Loucy (cell line): ENCODE results near the gene DRC1.

Experiments used
- H2AFZ ChIP-seq: fragments of 200-600 bp; sonication (generic); 2 replicates; pipeline ENCODE4 v1.6.0; 2016; ENCODE audit warnings: antibody characterized with exemption, mild to moderate bottlenecking, low read length, moderate library complexity
- H3F3A ChIP-seq: fragments of 200-600 bp; 2 replicates; pipeline ENCODE4 v1.6.0; 2016; ENCODE audit warnings: antibody characterized with exemption, low read depth, mild to moderate bottlenecking
- H3K27me3 ChIP-seq: fragments of 200-600 bp; sonication (generic); 2 replicates; pipeline ENCODE4 v1.6.1; 2014; ENCODE audit warnings: low read length, mild to moderate bottlenecking; ENCODE audit not compliant: insufficient read depth, poor library complexity, severe bottlenecking
- H3K36me3 ChIP-seq: fragments of 200-600 bp; sonication (generic); 2 replicates; pipeline ENCODE4 v1.6.1; 2016; ENCODE audit warnings: low read length; ENCODE audit not compliant: insufficient read depth
- H3K4me1 ChIP-seq: fragments of 200-600 bp; sonication (generic); 2 replicates; pipeline ENCODE4 v1.5.1; 2014; ENCODE audit warnings: low read length, mild to moderate bottlenecking; ENCODE audit not compliant: insufficient read depth, poor library complexity, severe bottlenecking
- H3K4me2 ChIP-seq: fragments of 200-600 bp; sonication (generic); 2 replicates; pipeline ENCODE4 v1.6.0; 2014; ENCODE audit warnings: antibody characterized with exemption, low read length, low read depth, mild to moderate bottlenecking; ENCODE audit not compliant: poor library complexity, severe bottlenecking
- H3K4me3 ChIP-seq: fragments of 200-600 bp; sonication (generic); 2 replicates; pipeline ENCODE4 v1.5.1; 2014; ENCODE audit warnings: low read length, mild to moderate bottlenecking, mixed read lengths; ENCODE audit not compliant: poor library complexity, severe bottlenecking
- H3K79me2 ChIP-seq: fragments of 200-600 bp; sonication (generic); 2 replicates; pipeline ENCODE4 v1.6.1; 2014; ENCODE audit warnings: low read length; ENCODE audit not compliant: insufficient read depth
- H3K9ac ChIP-seq: fragments of 200-600 bp; sonication (generic); 2 replicates; pipeline ENCODE4 v1.6.0; 2014; ENCODE audit warnings: mild to moderate bottlenecking, low read depth, low read length, moderate library complexity; ENCODE audit not compliant: poor library complexity, severe bottlenecking
- H3K9me2 ChIP-seq: fragments of 200-600 bp; sonication (generic); replicated peaks from 2 replicates; pipeline ENCODE4 v1.6.1; 2016; ENCODE audit warnings: low read depth, low read length, mixed read lengths
- H3K9me3 ChIP-seq: fragments of 200-600 bp; sonication (generic); 2 replicates; pipeline ENCODE4 v1.6.1; 2014; ENCODE audit warnings: mild to moderate bottlenecking, antibody characterized with exemption, low read length, low read depth; ENCODE audit not compliant: insufficient read depth
- H4K20me1 ChIP-seq: fragments of 200-600 bp; sonication (generic); 2 replicates; pipeline ENCODE4 v1.6.0; 2014; ENCODE audit warnings: antibody characterized with exemption, low read length, mild to moderate bottlenecking; ENCODE audit not compliant: insufficient read depth, poor library complexity, severe bottlenecking
- CTCF ChIP-seq: fragments of 200-600 bp; sonication (generic); conservative IDR thresholded peaks from 2 replicates; pipeline ENCODE4 v1.5.1; 2014; ENCODE audit warnings: mild to moderate bottlenecking, antibody characterized with exemption, low read length
- EZH2phosphoT487 ChIP-seq: fragments of 200-600 bp; IDR thresholded peaks from 2 replicates; pipeline ENCODE4 v1.6.1; 2018; ENCODE audit warnings: antibody characterized with exemption, mild to moderate bottlenecking, moderate library complexity, borderline replicate concordance

Gene DRC1

DNA sequence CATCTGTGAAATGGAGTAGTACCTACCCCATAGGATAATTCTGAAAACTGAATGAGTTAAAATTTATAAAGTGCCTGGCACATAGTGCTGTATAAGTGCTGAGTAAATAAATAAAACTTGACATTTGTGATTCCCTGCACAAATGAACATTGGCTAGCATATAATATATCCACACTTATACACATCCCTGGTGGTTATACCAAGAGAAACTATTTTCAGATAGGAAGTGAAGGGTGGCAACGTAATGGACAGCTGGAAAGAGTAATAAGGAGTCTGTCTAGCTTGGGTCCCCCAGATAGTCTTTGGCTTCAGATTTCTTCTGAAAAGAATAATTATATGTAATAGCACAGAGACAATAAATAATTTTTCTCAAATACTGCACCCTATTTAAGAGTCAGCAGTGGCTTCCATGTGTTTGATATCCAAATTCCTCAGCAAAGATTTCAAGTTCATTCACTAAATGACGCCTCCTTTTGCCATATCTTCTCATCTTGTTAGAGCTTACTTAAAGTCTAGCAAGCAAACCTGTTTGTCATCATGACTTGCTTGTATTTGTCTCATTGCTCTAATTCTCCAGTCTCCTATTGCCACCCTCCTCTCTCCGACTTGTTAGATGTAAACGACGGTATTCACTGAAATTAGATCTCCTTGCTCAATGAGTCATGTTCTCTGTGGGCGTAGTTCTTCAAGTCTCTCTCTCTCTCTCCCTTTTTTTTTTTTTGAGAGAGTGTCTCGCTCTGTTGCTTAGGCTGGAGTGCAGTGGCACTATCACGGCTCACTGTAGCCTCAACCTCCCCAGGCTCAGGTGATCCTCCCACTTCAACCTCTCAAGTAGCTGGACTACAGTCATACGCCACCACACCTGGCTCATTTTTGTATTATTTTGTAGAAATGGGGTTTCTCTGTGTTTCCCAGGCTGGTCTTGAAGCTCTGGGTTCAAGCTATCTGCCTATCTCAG, 46.4 kb upstream of the DRC1 start:
- Histone ChIP-seq H3K79me2 (peaks cover 99% of the 10 kb centered on the region), H4K20me1 (peaks cover 60% of the 10 kb centered on the region), H3K4me3 (no peak overlapping the region), H3K27me3 (no peaks in the 10 kb centered on the region), H3K36me3 (no peaks in the 10 kb centered on the region; the same call in 1 of the 2 replicates), H2AFZ (no peak overlapping the region), H3K9me3 (no peaks in the 10 kb centered on the region), H3K9ac (no peak overlapping the region), H3K4me2 (no peak overlapping the region), H3K9me2 (no peaks in the 10 kb centered on the region), H3K4me1 (peaks cover 44% of the 10 kb centered on the region), H3F3A (no peaks in the 10 kb centered on the region)
- TF ChIP-seq CTCF (no peak), EZH2phosphoT487 (no peak)

DNA sequence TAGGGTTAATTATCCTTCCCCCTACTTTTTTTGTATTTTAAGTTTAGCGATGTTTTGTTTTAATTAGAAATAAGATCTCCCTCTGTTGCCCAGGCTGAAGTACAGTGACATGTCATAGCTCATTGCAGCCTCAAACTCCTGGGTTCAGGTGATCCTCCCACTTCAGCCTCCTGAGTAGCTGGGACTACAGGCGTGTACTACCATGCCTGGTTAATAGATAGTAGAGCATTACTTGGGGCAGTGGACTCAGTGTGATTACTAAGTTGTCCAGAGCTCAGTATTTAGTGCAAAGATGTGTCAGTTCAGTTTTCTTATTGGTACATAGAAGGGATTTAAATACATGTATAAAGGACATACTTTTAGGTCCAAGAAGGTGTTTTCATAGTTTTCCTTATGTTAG, 45.6 kb upstream of the DRC1 start:
- no peak for TF ChIP-seq EZH2phosphoT487
- TF ChIP-seq CTCF, result no peak

GRCh38 chr2:26356771-26357170, 44.9 kb upstream of the DRC1 start:
- TF ChIP-seq EZH2phosphoT487 (no peak), CTCF (no peak)
- Histone ChIP-seq H4K20me1 (peaks cover 60% of the 10 kb centered on the region), H2AFZ (no peak overlapping the region), H3K4me3 (no peak overlapping the region), H3K36me3 (no peaks in the 10 kb centered on the region; the same call in 1 of the 2 replicates), H3K9me3 (no peaks in the 10 kb centered on the region), H3K9ac (no peak overlapping the region), H3K4me1 (peaks cover 34% of the 10 kb centered on the region), H3K79me2 (peaks cover 98% of the 10 kb centered on the region), H3K4me2 (peak overlapping the region; percentile 16), H3F3A (no peaks in the 10 kb centered on the region), H3K27me3 (no peaks in the 10 kb centered on the region), H3K9me2 (no peaks in the 10 kb centered on the region)

More for the DNA sequence above, 45.6 kb upstream of the DRC1 start:
- Histone ChIP-seq H3K79me2 (peaks cover 98% of the 10 kb centered on the region), H3K9ac (no peak overlapping the region), H3K4me1 (peaks cover 41% of the 10 kb centered on the region), H3K36me3 (no peaks in the 10 kb centered on the region; the same call in 1 of the 2 replicates), H2AFZ (no peak overlapping the region), H3K4me3 (no peak overlapping the region), H3K9me2 (no peaks in the 10 kb centered on the region), H3K4me2 (no peak overlapping the region), H3F3A (no peaks in the 10 kb centered on the region), H3K9me3 (no peaks in the 10 kb centered on the region), H4K20me1 (peaks cover 55% of the 10 kb centered on the region), H3K27me3 (no peaks in the 10 kb centered on the region)
